IMR-90 (cell line): ENCODE results near the gene SHOX. TPM values are rescaled to one million over a fixed set of nuclear protein-coding genes. Genes with fewer than 3 reads are reported as not detected.

Experiments used
- ATAC-seq: fragments of 200-7000 bp; cut with Tn5 transposase; 2 replicates; pipeline ENCODE4 v1.9.1; 2020; ENCODE audit warnings: low read depth, mild to moderate bottlenecking, moderate library complexity
- BruUV-seq: library from RNA; stranded (reverse); fragments of 400-500 nt; replicated peaks from 2 replicates; lab custom pipeline; 2021; lab: Mats Ljungman, UMichigan
- CTCF ChIA-PET: fragments of 300-600 bp; formaldehyde crosslinking; extraction: SDS; loops from one replicate; lab custom pipeline; 2021; ENCODE audit warnings: antibody characterized with exemption; lab: Yijun Ruan, JAX
- POLR2A ChIA-PET: fragments of 300-600 bp; sonication (Branson Sonifier 250); formaldehyde crosslinking; loops from one replicate; lab custom pipeline; 2022; ENCODE audit warnings: antibody characterized with exemption; ENCODE audit not compliant: unreplicated experiment; lab: Charles Lee
- DNase-seq: peaks from one replicate; pipeline ENCODE4 v3.0.0; 2013
- H2AFZ ChIP-seq: replicated peaks from 2 replicates; pipeline ENCODE3; 2013; ENCODE audit warnings: low read length, mild to moderate bottlenecking; ENCODE audit not compliant: poor library complexity
- H2AK5ac ChIP-seq: 2 replicates; pipeline ENCODE4 v1.6.1; 2013; ENCODE audit warnings: low read depth, low read length, inconsistent platforms
- H2AK9ac ChIP-seq: replicated peaks from 2 replicates; pipeline ENCODE3; 2013; ENCODE audit warnings: mild to moderate bottlenecking, low read depth, low read length, moderate library complexity; ENCODE audit not compliant: poor library complexity
- H2BK120ac ChIP-seq: 2 replicates; pipeline ENCODE4 v1.6.1; 2013; ENCODE audit warnings: low read depth, low read length, inconsistent platforms
- H2BK15ac ChIP-seq: 3 replicates; pipeline ENCODE4 v1.6.1; 2013; ENCODE audit warnings: low read depth, low read length, inconsistent platforms
- H2BK20ac ChIP-seq: 2 replicates; pipeline ENCODE4 v1.6.1; 2013; ENCODE audit warnings: low read depth, mild to moderate bottlenecking, inconsistent platforms, low read length, moderate library complexity
- H2BK5ac ChIP-seq: 2 replicates; pipeline ENCODE4 v1.6.1; 2013; ENCODE audit warnings: mild to moderate bottlenecking, low read depth, low read length, inconsistent platforms; ENCODE audit not compliant: poor library complexity, severe bottlenecking
- H3K14ac ChIP-seq: replicated peaks from 2 replicates; pipeline ENCODE4 v1.6.1; 2013; ENCODE audit warnings: low read depth, low read length, inconsistent platforms
- H3K18ac ChIP-seq: 2 replicates; pipeline ENCODE4 v1.6.1; 2013; ENCODE audit warnings: low read depth, low read length, control low read depth
- H3K23ac ChIP-seq: 2 replicates; pipeline ENCODE4 v1.6.1; 2013; ENCODE audit warnings: low read depth, low read length, inconsistent platforms
- H3K27ac ChIP-seq: 2 replicates; pipeline ENCODE4 v1.5.1; 2013; ENCODE audit warnings: mild to moderate bottlenecking, control low read depth, low read length; ENCODE audit not compliant: insufficient read depth
- H3K27me3 ChIP-seq: 2 replicates; pipeline ENCODE4 v1.6.1; 2013; ENCODE audit warnings: low read length; ENCODE audit not compliant: control insufficient read depth, insufficient read depth
- H3K36me3 ChIP-seq: 2 replicates; pipeline ENCODE4 v1.6.1; 2013; ENCODE audit warnings: low read length, mixed read lengths; ENCODE audit not compliant: control insufficient read depth, insufficient read depth
- H3K4ac ChIP-seq: 2 replicates; pipeline ENCODE4 v1.6.1; 2013; ENCODE audit warnings: low read depth, low read length, inconsistent platforms
- H3K4me1 ChIP-seq: 2 replicates; pipeline ENCODE4 v1.6.1; 2013; ENCODE audit warnings: low read length, mixed read lengths; ENCODE audit not compliant: control insufficient read depth, insufficient read depth
- H3K4me2 ChIP-seq: 2 replicates; pipeline ENCODE4 v1.6.1; 2013; ENCODE audit warnings: low read depth, mild to moderate bottlenecking, control low read depth, low read length, moderate library complexity
- H3K4me3 ChIP-seq: 2 replicates; pipeline ENCODE4 v1.5.1; 2013; ENCODE audit warnings: low read depth, mild to moderate bottlenecking, control low read depth, low read length, moderate library complexity; ENCODE audit not compliant: insufficient read depth
- H3K56ac ChIP-seq: 2 replicates; pipeline ENCODE4 v1.6.1; 2013; ENCODE audit warnings: low read length, inconsistent platforms; ENCODE audit not compliant: insufficient read depth; ENCODE audit errors: extremely low read depth
- H3K79me1 ChIP-seq, 2 experiments: 2 replicates each; pipeline ENCODE4 v1.6.1; 2013; ENCODE audit warnings: low read length in 2 of 2, inconsistent platforms in 1 of 2, low read depth in 1 of 2
- H3K9ac ChIP-seq: 2 replicates; pipeline ENCODE4 v1.6.1; 2013; ENCODE audit warnings: low read depth, low read length, control low read depth
- H3K9me1 ChIP-seq: 2 replicates; pipeline ENCODE4 v1.6.1; 2013; ENCODE audit warnings: low read length, inconsistent platforms; ENCODE audit not compliant: insufficient read depth
- H3K9me3 ChIP-seq: 2 replicates; pipeline ENCODE4 v1.6.1; 2013; ENCODE audit warnings: low read length; ENCODE audit not compliant: control insufficient read depth, insufficient read depth
- H4K20me1 ChIP-seq: 2 replicates; pipeline ENCODE4 v1.6.1; 2013; ENCODE audit warnings: low read length, inconsistent platforms; ENCODE audit not compliant: insufficient read depth
- H4K5ac ChIP-seq: 2 replicates; pipeline ENCODE4 v1.6.1; 2013; ENCODE audit warnings: mild to moderate bottlenecking, low read depth, low read length, control low read depth
- H4K8ac ChIP-seq, 2 experiments: 2 replicates each; pipeline ENCODE4 v1.6.1; 2013; ENCODE audit warnings: low read depth in 2 of 2, low read length in 2 of 2, control low read depth in 1 of 2, inconsistent platforms in 1 of 2
- H4K91ac ChIP-seq: 2 replicates; pipeline ENCODE4 v1.6.1; 2013; ENCODE audit warnings: low read depth, low read length, inconsistent platforms; ENCODE audit not compliant: insufficient read depth
- BHLHE40 ChIP-seq: fragments of 150-350 bp; IDR thresholded peaks from 2 replicates; pipeline ENCODE4 v1.6.1; 2016; ENCODE audit warnings: mild to moderate bottlenecking, low read depth, low read length
- CEBPB ChIP-seq: IDR thresholded peaks from 2 replicates; pipeline ENCODE4 v1.6.1; 2012; ENCODE audit warnings: low read depth, low read length, improper control_type of control experiment
- ELK1 ChIP-seq: fragments of 150-350 bp; IDR thresholded peaks from 2 replicates; pipeline ENCODE4 v1.6.1; 2016; ENCODE audit warnings: low read depth, mild to moderate bottlenecking, low read length, moderate library complexity, borderline replicate concordance
- MAFK ChIP-seq: IDR thresholded peaks from 2 replicates; pipeline ENCODE4 v1.6.1; 2012; ENCODE audit warnings: low read depth, low read length, improper control_type of control experiment
- MAZ ChIP-seq: IDR thresholded peaks from 2 replicates; pipeline ENCODE4 v1.6.1; 2012; ENCODE audit warnings: low read depth, mild to moderate bottlenecking, low read length, improper control_type of control experiment, moderate library complexity, borderline replicate concordance
- MXI1 ChIP-seq: IDR thresholded peaks from 2 replicates; pipeline ENCODE4 v1.6.1; 2012; ENCODE audit warnings: low read depth, mild to moderate bottlenecking, low read length, moderate library complexity, borderline replicate concordance
- POLR2A ChIP-seq: IDR thresholded peaks from 2 replicates; pipeline ENCODE4 v1.6.1; 2012; ENCODE audit warnings: mild to moderate bottlenecking, low read depth, low read length
- RAD21 ChIP-seq: IDR thresholded peaks from 2 replicates; pipeline ENCODE4 v1.6.1; 2012; ENCODE audit warnings: low read length, improper control_type of control experiment
- RFX5 ChIP-seq: IDR thresholded peaks from 2 replicates; pipeline ENCODE4 v1.8.0; 2012; ENCODE audit warnings: low read depth, mild to moderate bottlenecking, low read length, moderate library complexity
- USF2 ChIP-seq: fragments of 150-350 bp; IDR thresholded peaks from 2 replicates; pipeline ENCODE4 v1.6.1; 2017; ENCODE audit warnings: mild to moderate bottlenecking, antibody characterized with exemption, low read length, low read depth
- WGBS, 2 experiments: methylation state at CpG; one replicate each; pipeline versions ENCODE4 v1.1.5 to v1.1.7; 2013; ENCODE audit warnings: missing lambda C conversion rate in 2 of 2; ENCODE audit not compliant: insufficient read length in 1 of 2; ENCODE audit errors: extremely low coverage in 2 of 2; 5-methylcytosine and 5-hydroxymethylcytosine counted together
- dilution Hi-C: fragments of 300-500 bp; cut with HindIII; formaldehyde crosslinking; loops from one replicate; pipeline ENCODE4 v1.14.3; 2018; ENCODE audit warnings: low sequenced_read_pairs; ENCODE audit not compliant: unreplicated experiment
- in situ Hi-C: fragments of 300-500 bp; cut with MboI; formaldehyde crosslinking; loops from 3 replicates; pipeline ENCODE4 v1.14.3; 2019; ENCODE audit warnings: low sequenced_read_pairs, inconsistent platforms, mixed read lengths
- intact Hi-C: fragments of 100-400 bp; cut with micrococcal nuclease; formaldehyde crosslinking; loops from 2 replicates; pipeline ENCODE4 v1.10.0; 2022
- polyA plus RNA-seq, 3 experiments: library from polyadenylated mRNA; depleted of rRNA; stranded (reverse); fragments of >200 nt; gene quantifications; 2 replicates each; pipeline ENCODE4 v1.2.3, GENCODE V29; 2012; ENCODE audit warnings: low replicate concordance in 1 of 3
- total RNA-seq: library from RNA; depleted of rRNA; stranded (reverse); fragments of >200 nt; gene quantifications from 2 replicates; pipeline ENCODE4 v1.2.3, GENCODE V29; 2012
- TF ChIP-seq, protein P1 (sequence below): conservative IDR thresholded peaks from 2 replicates; pipeline ENCODE4 v1.5.1; 2012; ENCODE audit warnings: mild to moderate bottlenecking, low read depth, low read length, improper control_type of control experiment

Gene SHOX
- total and polyA plus RNA-seq, 2 of the 4 experiments (the other 2 are of a cell fraction): not detected

- no peak overlapping the region for H3K56ac ChIP-seq
- no peak overlapping the region for H2BK15ac ChIP-seq
- no peak overlapping the region for H2BK20ac ChIP-seq
- H3K9ac ChIP-seq: no peak overlapping the region
- H3K27me3 ChIP-seq: no peaks in the 10 kb centered on the region
- intact Hi-C loops (no loop called here), dilution Hi-C loops (no loop called here), in situ Hi-C loops (no loop called here)
- no peak overlapping the region for H2BK120ac ChIP-seq
- no peak overlapping the region for H3K27ac ChIP-seq
- WGBS, 2 experiments: 56% methylated on average over 5 of the region's 54 CpGs; no CpG with 5 or more reads in 1 of the 2 experiments
- ChIA-PET POLR2A (no interaction called here), CTCF (no interaction called here)
- no peak overlapping the region for H2BK5ac ChIP-seq
- H4K5ac ChIP-seq: no peak overlapping the region
- H3K9me3 ChIP-seq: peaks cover 4% of the 10 kb centered on the region; the same call in 1 of the 2 replicates
- no peak for ATAC-seq
- no peak overlapping the region for H3K4me3 ChIP-seq
- no peak overlapping the region for H4K91ac ChIP-seq
- H3K4me1 ChIP-seq: no peaks in the 10 kb centered on the region
- no peak overlapping the region for H3K4ac ChIP-seq
- BruUV-seq: no TSS peak
- no peak overlapping the region for H3K18ac ChIP-seq
- no peak overlapping the region for H2AFZ ChIP-seq
- no peak for DNase-seq
- no peak overlapping the region for H3K23ac ChIP-seq
- no peaks in the 10 kb centered on the region for H4K20me1 ChIP-seq
- H3K9me1 ChIP-seq: no peaks in the 10 kb centered on the region
- H3K79me1 ChIP-seq: no peaks in the 10 kb centered on the region
- TF ChIP-seq USF2: no peak
- no peak for TF ChIP-seq ELK1
- no peak for TF ChIP-seq RFX5
- TF ChIP-seq, protein P1, sequence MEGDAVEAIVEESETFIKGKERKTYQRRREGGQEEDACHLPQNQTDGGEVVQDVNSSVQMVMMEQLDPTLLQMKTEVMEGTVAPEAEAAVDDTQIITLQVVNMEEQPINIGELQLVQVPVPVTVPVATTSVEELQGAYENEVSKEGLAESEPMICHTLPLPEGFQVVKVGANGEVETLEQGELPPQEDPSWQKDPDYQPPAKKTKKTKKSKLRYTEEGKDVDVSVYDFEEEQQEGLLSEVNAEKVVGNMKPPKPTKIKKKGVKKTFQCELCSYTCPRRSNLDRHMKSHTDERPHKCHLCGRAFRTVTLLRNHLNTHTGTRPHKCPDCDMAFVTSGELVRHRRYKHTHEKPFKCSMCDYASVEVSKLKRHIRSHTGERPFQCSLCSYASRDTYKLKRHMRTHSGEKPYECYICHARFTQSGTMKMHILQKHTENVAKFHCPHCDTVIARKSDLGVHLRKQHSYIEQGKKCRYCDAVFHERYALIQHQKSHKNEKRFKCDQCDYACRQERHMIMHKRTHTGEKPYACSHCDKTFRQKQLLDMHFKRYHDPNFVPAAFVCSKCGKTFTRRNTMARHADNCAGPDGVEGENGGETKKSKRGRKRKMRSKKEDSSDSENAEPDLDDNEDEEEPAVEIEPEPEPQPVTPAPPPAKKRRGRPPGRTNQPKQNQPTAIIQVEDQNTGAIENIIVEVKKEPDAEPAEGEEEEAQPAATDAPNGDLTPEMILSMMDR: no peak
- TF ChIP-seq BHLHE40: no peak
- no peak for TF ChIP-seq MAFK
- TF ChIP-seq MXI1: no peak
- no peak for TF ChIP-seq CEBPB
- no peak for TF ChIP-seq MAZ
- TF ChIP-seq POLR2A: no peak
- no peak for TF ChIP-seq RAD21
- H3K14ac ChIP-seq: no peak overlapping the region
- H4K8ac ChIP-seq: no peak overlapping the region
- no peak overlapping the region for H2AK5ac ChIP-seq
- no peaks in the 10 kb centered on the region for H3K36me3 ChIP-seq
- H2AK9ac ChIP-seq: no peak overlapping the region
- H3K4me2 ChIP-seq: no peak overlapping the region
Observed at GRCh38 chrX:618761-619450, 11.7 kb upstream of the SHOX start.
